ENCODE results near the gene NANOG.
"Not testable (repeated sequence)": the region's sequence is repeated elsewhere in the genome, so short reads cannot be mapped to it uniquely, and the experiment has no call there.

Gene NANOG

GRCh38 chr12:7781274-7781673 is 7.9 kb upstream of the NANOG start:
- Histone ChIP-seq H3K4me3 (ENCODE audit: low read depth, low read length) (no peak overlapping the region), H3K9me3 (ENCODE audit: control insufficient read depth, insufficient read depth, low read length) (no peaks in the 10 kb centered on the region), H3K36me3 (ENCODE audit: control insufficient read depth, insufficient read depth, low read length) (no peaks in the 10 kb centered on the region), H3K27me3 (ENCODE audit: control insufficient read depth, insufficient read depth, low read length) (no peaks in the 10 kb centered on the region), H3K27ac (ENCODE audit: low read depth, low read length) (no peak overlapping the region), H3K4me1 (ENCODE audit: control insufficient read depth, insufficient read depth, low read length) (peaks cover 13% of the 10 kb centered on the region), H3K9ac (ENCODE audit: low read depth, low read length) (no peak overlapping the region)

DNA sequence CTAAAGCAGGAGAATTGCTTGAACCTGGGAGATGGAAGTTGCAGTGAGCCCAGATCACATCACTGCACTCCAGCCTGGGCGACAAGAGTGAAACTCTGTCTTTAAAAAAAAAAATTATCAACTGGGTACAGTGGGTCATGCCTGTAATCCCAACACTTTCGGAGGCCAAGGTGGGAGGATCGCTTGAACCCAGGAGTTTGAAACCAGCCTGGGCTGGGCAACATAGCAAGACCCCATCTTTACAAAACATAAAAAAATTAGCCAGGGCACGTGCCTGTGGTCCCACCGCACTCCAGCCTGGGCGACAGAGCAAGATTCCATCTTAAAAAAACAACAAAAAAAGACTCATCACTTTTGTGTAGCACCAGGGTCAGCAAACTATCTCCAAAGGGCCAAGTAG is 7.1 kb upstream of the NANOG start:
- Histone ChIP-seq H3K4me1 (ENCODE audit: control insufficient read depth, insufficient read depth, low read length) (peaks cover 17% of the 10 kb centered on the region), H3K9me3 (ENCODE audit: control insufficient read depth, insufficient read depth, low read length) (no peaks in the 10 kb centered on the region), H3K4me3 (ENCODE audit: low read depth, low read length) (no peak overlapping the region), H3K27me3 (ENCODE audit: control insufficient read depth, insufficient read depth, low read length) (no peaks in the 10 kb centered on the region), H3K27ac (ENCODE audit: low read depth, low read length) (no peak overlapping the region), H3K36me3 (ENCODE audit: control insufficient read depth, insufficient read depth, low read length) (no peaks in the 10 kb centered on the region), H3K9ac (ENCODE audit: low read depth, low read length) (no peak overlapping the region)

GRCh38 chr12:7783433-7783832 is 5.8 kb upstream of the NANOG start:
- not testable (repeated sequence) for H3K9me3 ChIP-seq (ENCODE audit: control insufficient read depth, insufficient read depth, low read length); H3K4me3 ChIP-seq (ENCODE audit: low read depth, low read length); H3K27me3 ChIP-seq (ENCODE audit: control insufficient read depth, insufficient read depth, low read length); H3K9ac ChIP-seq (ENCODE audit: low read depth, low read length); H3K27ac ChIP-seq (ENCODE audit: low read depth, low read length); H3K36me3 ChIP-seq (ENCODE audit: control insufficient read depth, insufficient read depth, low read length)
- peaks cover 30% of the 10 kb centered on the region for H3K4me1 ChIP-seq (ENCODE audit: control insufficient read depth, insufficient read depth, low read length)

- Histone ChIP-seq H3K9me3 (ENCODE audit: control insufficient read depth, insufficient read depth, low read length) (no peaks in the 10 kb centered on the region), H3K9ac (ENCODE audit: low read depth, low read length) (no peak overlapping the region), H3K4me1 (ENCODE audit: control insufficient read depth, insufficient read depth, low read length) (peaks cover 34% of the 10 kb centered on the region), H3K36me3 (ENCODE audit: control insufficient read depth, insufficient read depth, low read length) (no peaks in the 10 kb centered on the region), H3K27me3 (ENCODE audit: control insufficient read depth, insufficient read depth, low read length) (no peaks in the 10 kb centered on the region), H3K4me3 (ENCODE audit: low read depth, low read length) (no peak overlapping the region), H3K27ac (ENCODE audit: low read depth, low read length) (no peak overlapping the region)
Measured at GRCh38 chr12:7784701-7785100, 4.5 kb upstream of the NANOG start.

DNA sequence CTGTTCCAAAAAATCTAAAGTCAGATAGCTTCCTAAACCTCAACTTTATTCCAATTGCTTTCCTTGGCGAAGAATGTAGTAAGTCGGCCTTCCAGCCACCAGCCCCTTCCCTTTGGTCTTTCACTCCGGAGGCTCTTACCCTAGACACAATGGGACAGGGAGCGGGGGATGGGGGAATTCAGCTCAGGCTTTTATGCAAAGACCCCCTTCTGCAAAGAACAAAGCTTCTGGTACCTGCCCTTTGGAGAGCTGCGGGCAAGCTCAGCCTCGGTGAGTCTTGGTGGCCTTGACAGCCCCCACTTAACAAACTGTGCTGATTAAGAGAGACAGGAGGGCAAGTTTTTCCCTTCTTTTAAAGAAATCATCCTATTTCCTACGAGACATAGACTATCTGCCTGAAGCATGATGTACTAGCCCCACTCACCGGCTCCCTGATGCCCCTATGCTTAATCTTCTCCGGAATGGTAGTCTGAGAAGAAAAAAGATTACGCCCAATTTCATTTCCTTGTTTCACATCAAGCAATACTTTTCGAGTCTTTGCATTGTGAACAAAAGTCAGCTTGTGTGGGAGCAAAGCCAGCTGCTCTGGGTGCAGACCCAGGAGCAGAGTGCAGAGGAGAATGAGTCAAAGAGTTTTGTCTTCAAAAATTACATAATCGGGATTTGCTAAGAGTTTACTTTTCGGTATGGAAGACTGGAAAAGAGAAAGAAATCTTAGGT is 1.5 kb upstream of the NANOG start:
- Histone ChIP-seq H3K27ac (ENCODE audit: low read depth, low read length) (peak overlapping the region; percentile 91), H3K4me3 (ENCODE audit: low read depth, low read length) (peak overlapping the region; percentile 78), H3K4me1 (ENCODE audit: control insufficient read depth, insufficient read depth, low read length) (peaks cover 37% of the 10 kb centered on the region), H3K9me3 (ENCODE audit: control insufficient read depth, insufficient read depth, low read length) (no peaks in the 10 kb centered on the region), H3K27me3 (ENCODE audit: control insufficient read depth, insufficient read depth, low read length) (no peaks in the 10 kb centered on the region), H3K9ac (ENCODE audit: low read depth, low read length) (peak overlapping the region; percentile 62), H3K36me3 (ENCODE audit: control insufficient read depth, insufficient read depth, low read length) (peaks cover 15% of the 10 kb centered on the region)

DNA sequence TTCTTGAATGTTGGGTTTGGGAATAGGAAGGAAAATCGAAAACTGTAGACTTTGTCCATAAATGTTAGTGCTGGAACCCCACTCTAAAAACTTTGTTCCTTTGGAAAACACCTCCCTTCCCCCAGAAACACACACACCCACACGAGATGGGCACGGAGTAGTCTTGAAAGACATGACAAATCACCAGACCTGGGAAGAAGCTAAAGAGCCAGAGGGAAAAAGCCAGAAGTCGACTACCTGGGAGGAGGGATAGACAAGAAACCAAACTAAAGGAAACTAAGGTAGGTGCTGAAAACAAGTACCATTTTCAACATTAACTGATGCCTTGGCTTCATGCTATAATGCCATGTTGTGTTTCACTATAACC is 925 bp upstream of the NANOG start:
- H3K27me3 ChIP-seq (ENCODE audit: control insufficient read depth, insufficient read depth, low read length), result no peaks in the 10 kb centered on the region
- peak overlapping the region; percentile 62 for H3K9ac ChIP-seq (ENCODE audit: low read depth, low read length)
- peaks cover 20% of the 10 kb centered on the region for H3K36me3 ChIP-seq (ENCODE audit: control insufficient read depth, insufficient read depth, low read length)
- H3K4me3 ChIP-seq (ENCODE audit: low read depth, low read length), result peak overlapping the region; percentile 78
- peaks cover 37% of the 10 kb centered on the region for H3K4me1 ChIP-seq (ENCODE audit: control insufficient read depth, insufficient read depth, low read length)
- H3K27ac ChIP-seq (ENCODE audit: low read depth, low read length), result peak overlapping the region; percentile 91
- H3K9me3 ChIP-seq (ENCODE audit: control insufficient read depth, insufficient read depth, low read length), result no peaks in the 10 kb centered on the region

DNA sequence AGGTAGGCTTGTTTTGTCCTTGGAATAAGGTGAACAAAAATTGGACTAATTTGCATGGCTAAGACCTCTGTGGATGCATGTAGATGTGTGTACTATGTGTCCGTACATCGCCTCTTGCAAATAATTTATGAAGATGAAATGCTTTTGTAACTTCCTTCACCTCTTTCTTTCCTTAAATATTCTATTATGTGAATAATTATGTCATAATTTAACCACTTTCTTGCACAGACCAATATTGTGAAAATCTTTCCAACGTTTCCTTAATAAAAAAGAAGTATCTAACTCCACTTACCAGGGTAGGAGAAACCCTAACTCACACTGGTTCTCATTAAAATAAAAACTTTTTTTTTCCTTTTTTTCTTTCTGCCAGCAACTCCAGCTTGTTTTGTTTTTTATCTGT is 4.0 kb downstream of the NANOG start:
- no peaks in the 10 kb centered on the region for H3K9me3 ChIP-seq (ENCODE audit: control insufficient read depth, insufficient read depth, low read length)
- H3K4me1 ChIP-seq (ENCODE audit: control insufficient read depth, insufficient read depth, low read length), result peaks cover 18% of the 10 kb centered on the region
- H3K27me3 ChIP-seq (ENCODE audit: control insufficient read depth, insufficient read depth, low read length), result no peaks in the 10 kb centered on the region
- H3K27ac ChIP-seq (ENCODE audit: low read depth, low read length), result no peak overlapping the region
- peaks cover 49% of the 10 kb centered on the region for H3K36me3 ChIP-seq (ENCODE audit: control insufficient read depth, insufficient read depth, low read length)
- no peak overlapping the region for H3K9ac ChIP-seq (ENCODE audit: low read depth, low read length)
- no peak overlapping the region for H3K4me3 ChIP-seq (ENCODE audit: low read depth, low read length)

DNA sequence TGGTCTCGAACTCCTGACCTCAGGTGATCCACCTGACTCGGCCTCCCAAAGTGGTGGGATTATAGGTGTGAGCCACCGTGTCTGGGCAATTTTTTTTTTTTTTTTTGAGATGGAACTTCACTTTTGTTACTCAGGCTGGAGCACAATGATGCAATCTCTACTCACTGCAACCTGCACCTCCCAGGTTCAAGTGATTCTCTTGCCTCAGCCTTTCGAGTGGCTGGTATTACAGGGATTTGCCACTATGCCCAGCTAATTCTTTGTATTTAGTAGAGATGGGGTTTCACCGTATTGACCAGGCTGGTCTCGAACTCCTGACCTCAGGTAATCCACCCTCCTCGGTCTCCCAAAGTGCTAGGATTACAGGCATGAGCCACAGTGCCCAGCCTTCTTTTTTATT is 8.1 kb downstream of the NANOG start:
- H3K27ac ChIP-seq (ENCODE audit: low read depth, low read length), result peak overlapping the region; percentile 98
- 0 out of 2 replicates have a peak overlapping the region, but pooled peaks have one; percentile 51 for H3K9ac ChIP-seq (ENCODE audit: low read depth, low read length)
- peaks cover 58% of the 10 kb centered on the region for H3K36me3 ChIP-seq (ENCODE audit: control insufficient read depth, insufficient read depth, low read length)
- H3K4me3 ChIP-seq (ENCODE audit: low read depth, low read length); H3K9me3 ChIP-seq (ENCODE audit: control insufficient read depth, insufficient read depth, low read length); H3K27me3 ChIP-seq (ENCODE audit: control insufficient read depth, insufficient read depth, low read length): not testable (repeated sequence)
- peaks cover 22% of the 10 kb centered on the region for H3K4me1 ChIP-seq (ENCODE audit: control insufficient read depth, insufficient read depth, low read length)

- 0 out of 2 replicates have a peak overlapping the region, but pooled peaks have one; percentile 13 for H3K4me3 ChIP-seq (ENCODE audit: low read depth, low read length)
- peaks cover 57% of the 10 kb centered on the region for H3K36me3 ChIP-seq (ENCODE audit: control insufficient read depth, insufficient read depth, low read length)
- peak overlapping the region; percentile 51; the same call in 1 of the 2 replicates for H3K9ac ChIP-seq (ENCODE audit: low read depth, low read length)
- H3K27ac ChIP-seq (ENCODE audit: low read depth, low read length), result peak overlapping the region; percentile 98
- H3K4me1 ChIP-seq (ENCODE audit: control insufficient read depth, insufficient read depth, low read length), result peaks cover 22% of the 10 kb centered on the region
- H3K27me3 ChIP-seq (ENCODE audit: control insufficient read depth, insufficient read depth, low read length), result no peaks in the 10 kb centered on the region
- no peaks in the 10 kb centered on the region for H3K9me3 ChIP-seq (ENCODE audit: control insufficient read depth, insufficient read depth, low read length)
Measured at GRCh38 chr12:7797698-7798398, 8.6 kb downstream of the NANOG start.

- H3K9me3 ChIP-seq (ENCODE audit: control insufficient read depth, insufficient read depth, low read length); H3K27me3 ChIP-seq (ENCODE audit: control insufficient read depth, insufficient read depth, low read length); H3K4me3 ChIP-seq (ENCODE audit: low read depth, low read length): not testable (repeated sequence)
- peaks cover 47% of the 10 kb centered on the region for H3K36me3 ChIP-seq (ENCODE audit: control insufficient read depth, insufficient read depth, low read length)
- H3K27ac ChIP-seq (ENCODE audit: low read depth, low read length), result peak overlapping the region; percentile 98
- peaks cover 22% of the 10 kb centered on the region for H3K4me1 ChIP-seq (ENCODE audit: control insufficient read depth, insufficient read depth, low read length)
- 0 out of 2 replicates have a peak overlapping the region, but pooled peaks have one; percentile 35 for H3K9ac ChIP-seq (ENCODE audit: low read depth, low read length)
Measured at GRCh38 chr12:7798750-7799308, 9.6 kb downstream of the NANOG start.

GRCh38 chr12:7801460-7801859 is 12.3 kb downstream of the NANOG start:
- Histone ChIP-seq H3K9me3 (ENCODE audit: control insufficient read depth, insufficient read depth, low read length) (no peaks in the 10 kb centered on the region), H3K27ac (ENCODE audit: low read depth, low read length) (peak overlapping the region; percentile 26), H3K9ac (ENCODE audit: low read depth, low read length) (no peak overlapping the region), H3K4me3 (ENCODE audit: low read depth, low read length) (no peak overlapping the region), H3K4me1 (ENCODE audit: control insufficient read depth, insufficient read depth, low read length) (peaks cover 26% of the 10 kb centered on the region), H3K27me3 (ENCODE audit: control insufficient read depth, insufficient read depth, low read length) (no peaks in the 10 kb centered on the region), H3K36me3 (ENCODE audit: control insufficient read depth, insufficient read depth, low read length) (peaks cover 35% of the 10 kb centered on the region)

Measured in HUES48 (cell line).